ENCODE results near the gene CRISPLD2. TPM values are rescaled to one million over a fixed set of nuclear protein-coding genes. Genes with fewer than 3 reads are reported as not detected.

The CRISPLD2 gene
- total RNA-seq, 3 donors from 2014 or later: 94.7 to 386 (median 216) TPM

DNA sequence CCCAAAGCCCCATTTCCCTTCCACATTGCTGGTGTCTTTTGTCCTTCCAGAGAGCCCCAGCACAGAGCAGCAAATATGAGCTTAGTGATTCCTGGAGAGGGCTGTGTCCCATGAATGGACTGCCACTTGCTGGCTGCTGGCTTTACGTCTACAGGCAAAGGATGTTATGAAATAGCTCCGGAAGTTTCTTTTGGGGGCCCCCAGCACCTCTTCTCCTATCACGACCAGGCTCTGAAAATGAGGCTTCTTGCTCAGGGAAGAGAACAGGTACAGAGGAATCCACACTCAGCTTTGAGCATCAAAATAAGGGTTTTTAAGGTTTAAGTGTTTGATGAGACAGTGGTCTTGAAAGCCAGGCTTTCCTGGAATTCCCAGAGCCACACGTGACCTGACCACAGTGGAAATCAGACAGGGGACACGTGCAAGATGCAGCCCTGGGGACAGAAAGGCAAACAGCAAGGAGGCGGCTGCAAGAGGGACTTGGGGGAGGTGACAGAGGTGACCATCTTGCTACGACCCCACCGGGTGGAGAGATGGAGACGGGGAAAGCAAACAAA is 133.5 kb downstream of the CRISPLD2 start:
- H3K4me3 ChIP-seq: no peak overlapping the region
- no peak for DNase-seq (ENCODE audit: low spot score in 2 of 2)
- no peaks in the 10 kb centered on the region for H3K4me1 ChIP-seq
- intact Hi-C loops (cut with DNase I; ENCODE audit: low total_unique reads): loop anchor here (10.0 kb wide), 1 partner anchor 198 kb away; no protein-coding TSS in a partner anchor
- H3K9me3 ChIP-seq: no peaks in the 10 kb centered on the region
- no peaks in the 10 kb centered on the region for H3K36me3 ChIP-seq
- H3K27me3 ChIP-seq: no peaks in the 10 kb centered on the region
- TF ChIP-seq POLR2AphosphoS5 (IDR thresholded peaks at IDR 0.05) (no peak), POLR2A (IDR thresholded peaks at IDR 0.05) (no peak)
- TF ChIP-seq, protein P1, sequence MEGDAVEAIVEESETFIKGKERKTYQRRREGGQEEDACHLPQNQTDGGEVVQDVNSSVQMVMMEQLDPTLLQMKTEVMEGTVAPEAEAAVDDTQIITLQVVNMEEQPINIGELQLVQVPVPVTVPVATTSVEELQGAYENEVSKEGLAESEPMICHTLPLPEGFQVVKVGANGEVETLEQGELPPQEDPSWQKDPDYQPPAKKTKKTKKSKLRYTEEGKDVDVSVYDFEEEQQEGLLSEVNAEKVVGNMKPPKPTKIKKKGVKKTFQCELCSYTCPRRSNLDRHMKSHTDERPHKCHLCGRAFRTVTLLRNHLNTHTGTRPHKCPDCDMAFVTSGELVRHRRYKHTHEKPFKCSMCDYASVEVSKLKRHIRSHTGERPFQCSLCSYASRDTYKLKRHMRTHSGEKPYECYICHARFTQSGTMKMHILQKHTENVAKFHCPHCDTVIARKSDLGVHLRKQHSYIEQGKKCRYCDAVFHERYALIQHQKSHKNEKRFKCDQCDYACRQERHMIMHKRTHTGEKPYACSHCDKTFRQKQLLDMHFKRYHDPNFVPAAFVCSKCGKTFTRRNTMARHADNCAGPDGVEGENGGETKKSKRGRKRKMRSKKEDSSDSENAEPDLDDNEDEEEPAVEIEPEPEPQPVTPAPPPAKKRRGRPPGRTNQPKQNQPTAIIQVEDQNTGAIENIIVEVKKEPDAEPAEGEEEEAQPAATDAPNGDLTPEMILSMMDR (IDR thresholded peaks at IDR 0.05): no peak
- H3K27ac ChIP-seq: no peak overlapping the region

- Histone ChIP-seq H3K4me3 (no peak overlapping the region), H3K36me3 (no peaks in the 10 kb centered on the region), H3K9me3 (no peaks in the 10 kb centered on the region), H3K4me1 (no peaks in the 10 kb centered on the region), H3K27ac (no peak overlapping the region), H3K27me3 (no peaks in the 10 kb centered on the region)
- intact Hi-C loops (cut with DNase I; ENCODE audit: low total_unique reads): loop anchor here (10.0 kb wide), 1 partner anchor 201 kb away; no protein-coding TSS in a partner anchor
- no peak for DNase-seq (ENCODE audit: low spot score in 2 of 2)
- TF ChIP-seq, protein P1 (IDR thresholded peaks at IDR 0.05): no peak
- TF ChIP-seq POLR2AphosphoS5 (IDR thresholded peaks at IDR 0.05) (no peak), POLR2A (IDR thresholded peaks at IDR 0.05) (no peak)
These were observed 135.6 kb downstream of the CRISPLD2 start for GRCh38 chr16:84955427-84955826.

DNA sequence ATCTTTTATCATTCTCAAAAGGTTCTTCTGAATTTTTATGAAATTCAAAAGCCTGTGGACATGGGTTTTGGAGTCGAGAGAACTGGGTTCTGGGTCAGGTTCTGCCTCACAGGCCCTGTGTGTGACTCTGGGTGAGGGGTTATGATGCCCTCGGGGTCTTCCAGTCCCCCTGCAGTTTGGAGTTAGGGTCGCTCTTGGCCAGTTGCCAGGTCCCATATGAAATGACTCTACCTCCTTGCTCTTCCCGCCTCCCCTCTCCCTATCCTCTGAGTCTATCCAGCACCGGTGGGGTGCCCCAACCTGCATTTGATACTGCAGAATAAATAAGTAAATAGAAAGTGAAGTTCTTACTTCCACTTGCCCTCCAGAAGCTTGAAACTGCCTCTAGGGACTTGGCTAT is 137.4 kb downstream of the CRISPLD2 start:
- TF ChIP-seq, protein P1 (IDR thresholded peaks at IDR 0.05): no peak
- no peak for TF ChIP-seq POLR2A (IDR thresholded peaks at IDR 0.05)
- no peak for TF ChIP-seq POLR2AphosphoS5 (IDR thresholded peaks at IDR 0.05)
- Histone ChIP-seq H3K9me3 (no peaks in the 10 kb centered on the region), H3K36me3 (no peaks in the 10 kb centered on the region), H3K27ac (no peak overlapping the region), H3K27me3 (no peaks in the 10 kb centered on the region), H3K4me3 (no peak overlapping the region), H3K4me1 (no peaks in the 10 kb centered on the region)
- intact Hi-C loops (cut with DNase I; ENCODE audit: low total_unique reads): loop anchor here (10.0 kb wide), 1 partner anchor 202 kb away; no protein-coding TSS in a partner anchor
- no peak for DNase-seq (ENCODE audit: low spot score in 2 of 2)

DNA sequence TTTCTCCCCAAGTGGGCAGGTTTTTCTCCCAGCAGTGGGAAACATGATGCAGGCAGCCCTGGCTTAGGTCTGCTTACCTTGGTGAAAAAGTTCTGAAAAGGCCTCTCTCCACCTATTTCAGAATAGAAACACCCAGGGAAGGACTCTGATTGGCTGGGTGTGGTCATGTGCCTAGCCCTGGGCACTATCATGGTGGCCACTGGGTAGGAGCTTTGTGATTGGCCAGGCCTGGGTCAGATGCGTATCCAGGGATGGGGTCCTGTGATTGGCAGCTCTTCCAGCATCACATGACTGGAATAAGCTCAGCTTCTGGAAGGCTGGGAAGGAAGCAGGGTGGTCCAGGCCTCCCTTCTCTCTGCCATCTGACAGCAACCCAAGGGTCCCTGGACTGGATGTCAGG is 138.0 kb downstream of the CRISPLD2 start:
- Histone ChIP-seq H3K4me1 (no peaks in the 10 kb centered on the region), H3K27ac (no peak overlapping the region), H3K9me3 (no peaks in the 10 kb centered on the region), H3K27me3 (no peaks in the 10 kb centered on the region), H3K36me3 (no peaks in the 10 kb centered on the region), H3K4me3 (no peak overlapping the region)
- intact Hi-C loops (cut with DNase I; ENCODE audit: low total_unique reads): loop anchor here (10.0 kb wide), 1 partner anchor 203 kb away; no protein-coding TSS in a partner anchor
- no peak for DNase-seq (ENCODE audit: low spot score in 2 of 2)
- TF ChIP-seq, protein P1 (IDR thresholded peaks at IDR 0.05): no peak
- no peak for TF ChIP-seq POLR2AphosphoS5 (IDR thresholded peaks at IDR 0.05)
- TF ChIP-seq POLR2A (IDR thresholded peaks at IDR 0.05): no peak

Other genes starting within 250 kb of the CRISPLD2 start
- gene COTL1, start 201.9 kb upstream of the CRISPLD2 start, total RNA-seq: 10 to 100 TPM; 22.0 to 49.2 (median 44.6) TPM
- gene KLHL36, start 171.5 kb upstream of the CRISPLD2 start, total RNA-seq: 10 to 100 TPM; 51.5 to 61.4 (median 59.4) TPM
- 10 to 100 TPM; 30.4 to 70.8 (median 51.5) TPM for gene USP10, start 120.0 kb upstream of the CRISPLD2 start, total RNA-seq
- 10 to 100 TPM; 38.7 to 69.6 (median 41.1) TPM for gene ZDHHC7, start 191.6 kb downstream of the CRISPLD2 start, total RNA-seq
- gene KIAA0513, start 207.8 kb downstream of the CRISPLD2 start, total RNA-seq: 10 to 100 TPM in 2 of 3 donors, 1 to 10 TPM in 1; 7.6 to 16.2 (median 10.8) TPM